Heart left ventricle (tissue), 13 donors: ENCODE measurements around the gene SPPL3.

Experiments used
- POLR2A ChIP-seq, 2 donors: fragments of 450-650 bp; IDR thresholded peaks; one replicate each; pipeline ENCODE4 v1.6.1; 2017; ENCODE audit warnings: antibody characterized with exemption in 2 of 2, mild to moderate bottlenecking in 2 of 2, moderate library complexity in 2 of 2
- TF ChIP-seq, protein P1 (sequence below), 12 donors: fragments of 200-600 bp; sonication (generic) in 4 of 12; IDR thresholded peaks; one replicate each; pipeline versions ENCODE4 v1.5.0 to v1.8.0; 2018 to 2022; ENCODE audit warnings: antibody characterized with exemption in 12 of 12, mild to moderate bottlenecking in 5 of 12
- donor health status: ischemic (EF 13 %, LVEDD 7.1; RV severe dilation, severe dysfunction).
- donor health status: DM: no; HTN: yes; CAD: no.
- donor health status: DM: no; HTN: no; CAD: no.
- donor health status: ischemic (EF 25% LVEDD 6.9; RV normal size, moderate dysfunction).
- donor health status: ischemic (EF 25% LVEDD 5.7; RV mildly dilated, moderate dysfunction).
- donor health status: ischemic (EF 35%, LVEDD 5.7; RV mildly dilated, moderate dysfunction).
- donor health status: nonischemic (EF 11% LVEDD 7.7; RV severe dilation, severe dysfunction).
- donor health status: DM: yes; HTN: yes; CAD: no.
- donor health status: PGD.
- donor health status: ischemic (EF 29% LVEDD 5.4; RV normal size, mild dysfunction).
- donor health status: nonischemic (EF 23%, LVEDD 6.1; RV moderate dilation, normal function).

DNA sequence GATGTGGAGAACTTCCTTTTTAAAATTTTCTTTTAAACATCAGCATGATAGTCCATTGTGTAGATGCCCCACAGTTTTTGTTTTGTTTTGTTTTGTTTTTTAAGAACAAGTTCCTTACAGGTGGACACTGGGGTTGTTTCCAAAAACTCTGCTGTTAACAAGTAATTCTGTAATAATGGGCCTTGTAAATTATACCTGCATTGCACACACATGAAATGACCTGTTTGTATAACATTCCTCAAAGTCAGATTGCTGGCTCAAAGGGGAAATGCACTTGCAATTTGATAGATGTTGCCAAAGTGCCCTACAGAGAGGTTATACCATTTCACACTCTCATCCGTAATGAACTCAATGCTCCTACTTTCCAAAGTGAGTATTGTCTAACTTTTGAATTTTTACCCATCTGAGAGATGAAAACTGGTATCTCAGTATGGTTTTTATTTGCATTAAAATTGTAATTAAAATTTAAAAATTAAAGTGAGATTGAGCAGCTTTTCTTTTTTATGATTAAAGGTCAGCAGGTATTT, 89.2 kb downstream of the SPPL3 start:
- TF ChIP-seq, protein P1, sequence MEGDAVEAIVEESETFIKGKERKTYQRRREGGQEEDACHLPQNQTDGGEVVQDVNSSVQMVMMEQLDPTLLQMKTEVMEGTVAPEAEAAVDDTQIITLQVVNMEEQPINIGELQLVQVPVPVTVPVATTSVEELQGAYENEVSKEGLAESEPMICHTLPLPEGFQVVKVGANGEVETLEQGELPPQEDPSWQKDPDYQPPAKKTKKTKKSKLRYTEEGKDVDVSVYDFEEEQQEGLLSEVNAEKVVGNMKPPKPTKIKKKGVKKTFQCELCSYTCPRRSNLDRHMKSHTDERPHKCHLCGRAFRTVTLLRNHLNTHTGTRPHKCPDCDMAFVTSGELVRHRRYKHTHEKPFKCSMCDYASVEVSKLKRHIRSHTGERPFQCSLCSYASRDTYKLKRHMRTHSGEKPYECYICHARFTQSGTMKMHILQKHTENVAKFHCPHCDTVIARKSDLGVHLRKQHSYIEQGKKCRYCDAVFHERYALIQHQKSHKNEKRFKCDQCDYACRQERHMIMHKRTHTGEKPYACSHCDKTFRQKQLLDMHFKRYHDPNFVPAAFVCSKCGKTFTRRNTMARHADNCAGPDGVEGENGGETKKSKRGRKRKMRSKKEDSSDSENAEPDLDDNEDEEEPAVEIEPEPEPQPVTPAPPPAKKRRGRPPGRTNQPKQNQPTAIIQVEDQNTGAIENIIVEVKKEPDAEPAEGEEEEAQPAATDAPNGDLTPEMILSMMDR (IDR thresholded peaks at IDR 0.05), result no peak
- no peak for TF ChIP-seq POLR2A (IDR thresholded peaks at IDR 0.05)
